MCF 10A (cell line): ENCODE results near the gene ZNF585A. TPM values are rescaled to one million over a fixed set of nuclear protein-coding genes. Genes with fewer than 3 reads are reported as not detected.
"Not testable (repeated sequence)": the region's sequence is repeated elsewhere in the genome, so short reads cannot be mapped to it uniquely, and the experiment has no call there.

ENCODE experiments used
- BruUV-seq: library from RNA; stranded (reverse); fragments of 400-500 nt; replicated peaks from 2 replicates; lab custom pipeline; 2021; lab: Mats Ljungman, UMichigan
- CTCF ChIA-PET: fragments of 300-600 bp; sonication (Branson Sonifier 250); formaldehyde crosslinking; extraction: SDS; loops from one replicate; lab custom pipeline; 2021; ENCODE audit warnings: antibody characterized with exemption, inconsistent platforms; lab: Yijun Ruan, JAX
- POLR2A ChIA-PET: fragments of 300-600, 350-650 bp; sonication (Branson Sonifier 250); formaldehyde crosslinking; extraction: SDS; loops from one replicate; lab custom pipeline; 2020; ENCODE audit warnings: antibody characterized with exemption, inconsistent platforms; lab: Yijun Ruan, JAX
- DNase-seq: peaks from one replicate; pipeline ENCODE4 v3.0.0-alpha.2; 2018; ENCODE audit not compliant: unreplicated experiment
- H3K27ac Mint-ChIP-seq: one replicate; pipeline ENCODE4 v1.8.0; 2022; ENCODE audit warnings: mild to moderate bottlenecking, low read depth, mixed read lengths; ENCODE audit not compliant: unreplicated experiment
- H3K27me3 Mint-ChIP-seq: one replicate; pipeline ENCODE4 v1.8.0; 2022; ENCODE audit warnings: mixed read lengths; ENCODE audit not compliant: insufficient read depth, unreplicated experiment
- H3K36me3 Mint-ChIP-seq: one replicate; pipeline ENCODE4 v1.8.0; 2022; ENCODE audit warnings: mild to moderate bottlenecking, moderate library complexity, mixed read lengths; ENCODE audit not compliant: insufficient read depth, unreplicated experiment
- H3K4me1 Mint-ChIP-seq: one replicate; pipeline ENCODE4 v1.8.0; 2022; ENCODE audit warnings: mixed read lengths; ENCODE audit not compliant: insufficient read depth, unreplicated experiment
- H3K4me3 Mint-ChIP-seq: one replicate; pipeline ENCODE4 v1.8.0; 2022; ENCODE audit warnings: mild to moderate bottlenecking, moderate library complexity, mixed read lengths; ENCODE audit not compliant: unreplicated experiment
- H3K9me3 Mint-ChIP-seq: one replicate; pipeline ENCODE4 v1.8.0; 2022; ENCODE audit warnings: mixed read lengths; ENCODE audit not compliant: unreplicated experiment
- CTCF ChIP-seq: fragments of 200-600 bp; IDR thresholded peaks from one replicate; pipeline ENCODE4 v1.8.0; 2022; ENCODE audit warnings: antibody characterized with exemption, mild to moderate bottlenecking; ENCODE audit not compliant: unreplicated experiment
- intact Hi-C: fragments of 100-400 bp; cut with micrococcal nuclease; formaldehyde crosslinking; loops from 2 replicates; pipeline ENCODE4 v1.14.1; 2022
- total RNA-seq: library from RNA; stranded (reverse); gene quantifications from 2 replicates; pipeline ENCODE4 v1.2.3, GENCODE V29; 2022

Gene ZNF585A
- total RNA-seq, 1 experiment from 2014 or later = 6.1 TPM

DNA sequence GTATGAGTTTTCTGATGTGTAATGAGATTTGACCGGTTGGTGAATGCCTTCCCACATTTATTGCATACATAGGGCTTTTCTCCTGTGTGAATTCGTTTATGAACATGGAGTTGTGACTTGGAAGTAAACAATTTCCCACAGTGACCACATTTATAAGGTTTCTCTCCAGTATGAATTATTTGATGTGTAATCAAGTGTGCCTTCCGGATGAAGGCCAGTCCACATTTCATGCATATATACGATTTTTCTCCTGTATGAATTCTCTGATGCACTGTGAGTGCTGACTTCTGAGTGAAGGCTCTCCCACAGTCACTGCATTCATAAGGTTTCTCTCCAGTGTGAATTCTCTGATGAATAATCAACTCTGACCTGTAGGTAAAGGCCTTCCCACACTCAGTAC lies 13.6 kb upstream of the ZNF585A start:
- H3K9me3 Mint-ChIP-seq = peaks cover 46% of the 10 kb centered on the region
- H3K27ac Mint-ChIP-seq, H3K4me3 Mint-ChIP-seq: not testable (repeated sequence)

GRCh38 chr19:37165635-37166034 lies 6.9 kb downstream of the ZNF585A start:
- no peaks in the 10 kb centered on the region for H3K27me3 Mint-ChIP-seq
- no TSS peak for BruUV-seq
- H3K9me3 Mint-ChIP-seq = peaks cover 45% of the 10 kb centered on the region

More for the DNA sequence above, 13.6 kb upstream of the ZNF585A start:
- POLR2A ChIA-PET, DNase-seq, H3K4me1 Mint-ChIP-seq, H3K27me3 Mint-ChIP-seq, CTCF ChIA-PET, intact Hi-C loops: not testable (repeated sequence)
- BruUV-seq = TSS peak; percentile 15
- peaks cover 35% of the 10 kb centered on the region for H3K36me3 Mint-ChIP-seq

GRCh38 chr19:37160153-37160552 lies 12.3 kb downstream of the ZNF585A start:
- no peak for TF ChIP-seq CTCF
- no peak for DNase-seq
- intact Hi-C loops = no loop called here
- H3K4me1 Mint-ChIP-seq = no peaks in the 10 kb centered on the region
- peaks cover 36% of the 10 kb centered on the region for H3K9me3 Mint-ChIP-seq
- no peak overlapping the region for H3K4me3 Mint-ChIP-seq
- POLR2A ChIA-PET = interaction anchor here (0.6 to 2.5 kb wide), 2 partner anchors 12 to 513 kb away, joined by 3 to 7 read pairs; partner anchors contain the start of gene ZNF585A
- no peak overlapping the region for H3K27ac Mint-ChIP-seq
- CTCF ChIA-PET = no interaction called here
- no peaks in the 10 kb centered on the region for H3K27me3 Mint-ChIP-seq
- BruUV-seq = no TSS peak
- peaks cover 38% of the 10 kb centered on the region for H3K36me3 Mint-ChIP-seq

More at GRCh38 chr19:37165635-37166034, 6.9 kb downstream of the ZNF585A start:
- no peak for TF ChIP-seq CTCF
- DNase-seq = no peak
- H3K36me3 Mint-ChIP-seq = peaks cover 68% of the 10 kb centered on the region
- no peaks in the 10 kb centered on the region for H3K4me1 Mint-ChIP-seq
- CTCF ChIA-PET = no interaction called here
- intact Hi-C loops = no loop called here
- no peak overlapping the region for H3K4me3 Mint-ChIP-seq
- POLR2A ChIA-PET = no interaction called here
- no peak overlapping the region for H3K27ac Mint-ChIP-seq

DNA sequence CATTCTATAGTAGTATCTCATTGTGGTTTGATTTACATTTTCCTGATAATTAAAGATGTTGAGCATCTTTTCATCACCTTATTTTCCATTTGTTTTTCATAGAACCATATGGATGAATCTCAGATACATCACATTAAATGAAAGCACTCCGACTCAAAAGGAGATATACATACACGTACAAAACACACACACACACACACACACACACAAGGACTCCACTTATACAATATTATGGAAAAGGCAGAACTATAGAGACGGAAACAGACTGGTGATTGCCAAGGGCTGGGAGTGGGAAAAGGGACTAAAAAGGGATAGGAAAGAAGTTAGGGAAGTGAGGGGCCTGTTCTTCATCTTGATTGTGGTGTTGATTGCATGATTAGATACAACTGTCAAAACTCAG lies 24.3 kb downstream of the ZNF585A start:
- no TSS peak for BruUV-seq
- ChIA-PET CTCF (no interaction called here), POLR2A (no interaction called here)
- no peak for DNase-seq
- peaks cover 34% of the 10 kb centered on the region for H3K9me3 Mint-ChIP-seq
- no peak overlapping the region for H3K4me3 Mint-ChIP-seq
- no peak overlapping the region for H3K27ac Mint-ChIP-seq
- no peaks in the 10 kb centered on the region for H3K36me3 Mint-ChIP-seq
- no peaks in the 10 kb centered on the region for H3K4me1 Mint-ChIP-seq
- H3K27me3 Mint-ChIP-seq = no peaks in the 10 kb centered on the region
- TF ChIP-seq CTCF = no peak
- intact Hi-C loops = no loop called here

GRCh38 chr19:37136111-37136510 lies 36.4 kb downstream of the ZNF585A start:
- no peak for TF ChIP-seq CTCF
- peaks cover 47% of the 10 kb centered on the region for H3K9me3 Mint-ChIP-seq
- peaks cover 6% of the 10 kb centered on the region for H3K36me3 Mint-ChIP-seq
- H3K4me1 Mint-ChIP-seq = no peaks in the 10 kb centered on the region
- POLR2A ChIA-PET = no interaction called here
- H3K27me3 Mint-ChIP-seq = no peaks in the 10 kb centered on the region
- no peak overlapping the region for H3K4me3 Mint-ChIP-seq
- H3K27ac Mint-ChIP-seq = no peak overlapping the region
- CTCF ChIA-PET = no interaction called here
- DNase-seq = no peak
- intact Hi-C loops = no loop called here
- no TSS peak for BruUV-seq
